ENCODE data around the gene ITPKB.

The ITPKB gene

DNA sequence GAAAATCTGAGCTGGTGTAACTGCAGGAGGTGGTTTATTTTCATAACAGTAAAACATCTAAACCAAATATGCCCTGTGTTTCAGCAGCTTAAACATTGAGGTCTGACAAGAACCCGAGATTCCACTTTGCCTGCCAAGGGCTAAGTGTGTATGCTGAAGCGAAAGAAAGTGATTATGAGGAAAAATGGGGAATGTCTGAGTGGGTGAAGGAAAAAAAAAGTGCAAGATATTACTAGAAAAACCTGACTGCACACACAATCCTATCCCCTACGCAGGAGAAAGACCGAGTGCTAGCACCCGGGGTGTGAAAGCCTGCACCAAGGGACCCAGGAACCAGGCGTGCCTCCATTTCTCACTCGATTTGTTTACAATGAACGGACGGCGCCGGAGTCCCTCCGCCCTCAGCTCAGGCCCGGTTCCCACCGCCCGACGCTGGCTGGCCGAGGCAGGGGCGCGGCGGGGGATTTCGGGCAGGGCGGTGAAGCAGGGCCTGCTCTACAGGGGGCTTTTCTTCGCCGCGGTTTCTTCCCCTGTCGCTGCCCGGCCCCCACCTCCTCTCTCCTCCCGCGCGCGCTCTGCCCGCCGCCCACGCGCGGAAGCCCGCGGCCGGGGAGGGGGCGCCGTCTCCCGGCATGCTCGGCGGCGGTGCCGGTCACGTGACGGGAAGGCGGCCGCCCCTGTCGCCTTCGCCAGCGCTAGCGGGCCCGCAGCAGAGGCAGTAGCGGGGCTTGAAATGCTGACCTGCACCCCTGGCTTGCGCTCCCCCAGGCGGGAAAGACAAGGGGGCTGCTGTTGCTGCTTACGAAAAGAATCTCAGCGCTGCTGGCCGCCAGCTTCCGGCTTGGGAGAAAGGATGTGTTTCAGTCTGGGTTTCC lies 35.9 kb downstream of the ITPKB start:
- peak; percentile 75 to 83 for DNase-seq

DNA sequence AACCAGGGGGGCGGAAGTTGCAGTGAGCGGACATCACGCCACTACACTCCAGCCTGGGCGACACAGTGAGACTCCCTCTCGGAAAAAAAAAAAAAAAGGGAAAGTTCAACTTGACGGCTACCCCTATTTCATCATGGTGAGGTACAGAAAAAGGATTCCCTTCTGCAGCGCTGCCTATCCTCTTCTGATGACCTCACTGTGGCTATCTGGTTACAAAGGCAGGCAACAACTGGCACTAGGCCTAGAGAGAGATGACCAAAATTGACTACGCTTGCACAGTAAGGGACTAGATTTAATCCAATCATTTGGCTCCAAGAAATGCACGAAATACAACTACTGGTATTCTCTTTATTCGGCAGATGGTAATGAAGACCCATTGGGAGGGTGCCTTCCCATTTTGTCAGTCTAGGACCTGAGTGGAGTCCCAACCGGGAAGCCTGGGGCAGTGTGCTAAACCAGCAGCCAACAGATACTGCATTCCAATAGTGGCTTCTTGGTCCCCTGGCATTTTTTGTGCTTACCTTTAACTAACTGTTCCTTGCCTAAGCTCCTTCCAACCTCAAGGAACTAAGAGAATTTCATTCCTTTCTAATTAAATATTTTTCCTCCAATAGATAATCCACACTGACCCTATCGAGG lies 36.6 kb downstream of the ITPKB start:
- no peak for DNase-seq

- no peak for DNase-seq
Observed at GRCh38 chr1:226700861-226701260, 38.2 kb downstream of the ITPKB start.

- DNase-seq = no peak
Observed at GRCh38 chr1:226699166-226699565, 39.9 kb downstream of the ITPKB start.

- DNase-seq = no peak
Observed at GRCh38 chr1:226698659-226699058, 40.4 kb downstream of the ITPKB start.

GRCh38 chr1:226697929-226698544 lies 41.0 kb downstream of the ITPKB start:
- DNase-seq = no peak

GRCh38 chr1:226697151-226697928 lies 41.7 kb downstream of the ITPKB start:
- no peak for DNase-seq

DNA sequence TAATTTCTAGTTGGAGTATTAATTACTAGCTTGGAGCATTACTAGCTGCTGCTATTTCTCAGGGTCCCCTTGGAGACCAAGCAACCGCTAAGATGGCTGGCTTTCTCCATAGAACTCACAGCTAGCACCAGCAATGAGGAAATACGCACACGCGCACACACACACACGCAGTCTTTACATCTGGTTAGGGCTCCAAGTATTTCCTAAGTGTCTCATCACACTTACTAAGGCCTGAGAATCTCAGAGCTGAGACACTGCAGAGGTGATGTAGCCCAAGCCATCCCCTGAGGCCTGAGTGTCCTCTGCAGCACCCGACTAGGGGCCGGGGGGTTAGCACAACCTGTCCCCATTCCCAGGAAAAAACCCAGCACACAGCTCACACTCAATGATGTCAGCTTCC lies 42.5 kb downstream of the ITPKB start:
- no peak for DNase-seq

- no peak for DNase-seq
Observed at GRCh38 chr1:226695335-226695900, 43.7 kb downstream of the ITPKB start.

- no peak for DNase-seq
Observed at GRCh38 chr1:226692823-226693222, 46.3 kb downstream of the ITPKB start.

- DNase-seq = no peak
Observed at GRCh38 chr1:226692051-226692792, 46.9 kb downstream of the ITPKB start.

DNA sequence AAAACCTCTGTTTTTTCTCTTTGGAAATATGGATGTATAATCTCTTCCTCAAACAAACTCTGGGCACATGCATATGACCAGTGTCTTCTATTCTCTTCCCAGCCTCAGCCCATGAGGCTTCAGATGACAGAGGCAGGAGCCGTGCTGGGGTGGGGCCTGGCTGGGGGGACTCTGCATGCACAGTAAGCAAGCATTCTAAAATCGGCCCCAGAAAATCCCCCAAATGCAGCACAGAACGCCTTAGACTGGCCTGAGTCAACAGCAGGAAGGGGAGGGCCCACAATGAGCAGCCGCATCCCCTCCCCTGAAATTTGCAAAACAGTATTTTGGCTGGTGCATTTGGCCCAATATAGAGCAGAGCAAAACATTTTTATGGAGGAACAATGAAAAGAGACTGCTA lies 47.8 kb downstream of the ITPKB start:
- DNase-seq = peak; percentile 49 to 59

DNA sequence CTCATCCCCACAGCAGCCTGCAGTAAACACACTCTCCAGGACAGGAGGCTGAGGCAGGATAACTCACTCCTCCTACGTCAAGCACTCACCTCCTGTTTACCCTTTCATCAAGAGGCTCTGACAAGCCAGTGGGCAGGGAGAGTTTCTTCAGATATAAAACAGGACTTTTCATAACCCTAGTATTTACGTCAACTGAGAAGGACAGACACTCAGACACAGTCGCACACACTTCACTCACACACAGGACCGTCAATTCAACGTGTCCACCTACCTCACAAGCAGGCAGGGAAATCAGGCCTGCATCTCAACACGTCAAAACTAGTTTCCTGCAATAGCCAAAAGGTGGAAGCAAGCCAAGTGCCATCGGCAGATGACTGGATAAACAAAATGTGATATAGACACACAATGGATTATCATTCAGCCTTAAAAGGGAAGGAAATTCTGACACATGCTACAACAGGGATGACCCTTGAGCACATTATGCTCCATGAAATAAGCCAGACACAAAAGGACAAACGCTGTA lies 48.6 kb downstream of the ITPKB start:
- peak; percentile 49 to 57 for DNase-seq

- DNase-seq = no peak
Observed at GRCh38 chr1:226688808-226689207, 50.3 kb downstream of the ITPKB start.

DNA sequence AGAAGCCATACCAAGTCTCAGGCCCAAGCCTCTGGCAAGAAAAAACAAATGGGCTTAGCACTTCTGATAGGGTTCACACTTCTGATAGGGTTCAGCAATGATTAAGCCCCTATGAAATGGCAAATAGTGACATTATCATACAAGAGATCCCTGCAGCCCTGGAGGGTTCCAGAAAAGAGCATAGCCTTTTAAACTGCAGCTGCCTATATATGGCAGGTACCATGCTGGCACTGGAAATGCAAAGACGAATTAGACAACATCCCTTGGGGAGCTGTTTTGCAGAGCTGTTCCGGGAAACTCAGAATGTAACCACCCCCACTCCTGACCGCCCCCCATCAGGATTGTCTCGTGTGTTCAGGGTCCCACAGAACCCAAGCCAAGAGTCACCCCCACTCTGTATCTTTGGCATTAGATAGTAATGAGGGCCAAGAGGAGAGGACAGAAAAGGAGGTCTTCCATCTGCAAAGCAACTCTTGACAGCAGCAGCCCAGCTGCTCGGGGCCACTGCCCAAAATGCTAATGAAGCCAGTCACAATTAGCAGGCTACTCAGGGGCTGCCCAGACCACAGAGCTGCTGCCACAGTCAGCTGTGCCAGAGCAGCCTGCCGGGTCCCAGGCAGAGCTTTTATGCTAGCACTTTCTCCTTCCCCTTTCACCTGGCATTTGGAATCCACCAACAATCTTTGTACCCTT lies 50.9 kb downstream of the ITPKB start:
- DNase-seq = peak in 1 of 2 donors; percentile 24

GRCh38 chr1:226687426-226687825 lies 51.7 kb downstream of the ITPKB start:
- DNase-seq = peak; percentile 53 to 66

DNA sequence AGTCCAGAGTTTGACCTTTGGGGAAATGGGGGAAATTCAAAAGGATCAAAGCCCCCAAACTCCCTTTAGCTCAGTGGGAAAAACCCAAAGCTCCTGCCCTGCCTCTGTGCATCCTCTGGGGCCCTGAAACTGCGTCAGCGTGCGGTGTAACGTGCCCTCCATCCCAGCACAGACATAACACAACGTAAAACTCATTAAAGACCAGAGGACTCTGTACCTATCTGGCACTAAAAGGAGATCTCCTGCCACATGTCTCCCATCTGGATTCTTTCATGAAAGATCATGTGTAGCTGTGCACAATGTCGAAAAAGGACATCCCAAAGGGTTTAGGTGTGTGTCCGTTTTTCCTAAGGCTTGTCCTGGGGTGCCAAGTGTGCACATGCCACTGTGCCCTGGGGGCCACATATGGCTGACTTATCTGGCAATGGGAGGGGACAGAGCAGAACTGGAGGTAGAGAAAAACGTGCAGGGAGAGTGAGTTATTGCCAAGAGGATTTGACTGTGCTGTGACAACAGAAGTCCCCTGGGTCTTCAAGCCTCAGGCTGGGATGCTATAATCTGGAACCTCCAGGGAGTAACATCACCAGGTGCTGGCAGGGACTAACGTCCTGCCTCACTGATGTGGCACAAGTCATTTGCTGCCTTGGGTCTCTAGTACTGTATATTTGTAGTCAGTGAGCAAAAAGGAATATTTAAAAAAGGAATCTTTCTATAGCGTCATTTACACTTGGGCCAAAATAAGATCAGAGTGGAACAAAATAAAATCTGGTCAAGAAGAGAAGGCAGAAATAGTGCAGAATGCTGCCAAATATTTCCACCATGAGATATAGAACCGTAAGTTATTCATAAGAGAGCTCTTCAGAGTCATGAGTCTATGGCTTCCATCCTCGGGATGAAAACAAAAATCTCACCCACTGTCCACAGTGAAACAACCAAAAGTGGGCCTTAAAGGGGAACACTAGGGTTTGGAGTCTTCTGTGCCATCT lies 52.3 kb downstream of the ITPKB start:
- no peak for DNase-seq

DNA sequence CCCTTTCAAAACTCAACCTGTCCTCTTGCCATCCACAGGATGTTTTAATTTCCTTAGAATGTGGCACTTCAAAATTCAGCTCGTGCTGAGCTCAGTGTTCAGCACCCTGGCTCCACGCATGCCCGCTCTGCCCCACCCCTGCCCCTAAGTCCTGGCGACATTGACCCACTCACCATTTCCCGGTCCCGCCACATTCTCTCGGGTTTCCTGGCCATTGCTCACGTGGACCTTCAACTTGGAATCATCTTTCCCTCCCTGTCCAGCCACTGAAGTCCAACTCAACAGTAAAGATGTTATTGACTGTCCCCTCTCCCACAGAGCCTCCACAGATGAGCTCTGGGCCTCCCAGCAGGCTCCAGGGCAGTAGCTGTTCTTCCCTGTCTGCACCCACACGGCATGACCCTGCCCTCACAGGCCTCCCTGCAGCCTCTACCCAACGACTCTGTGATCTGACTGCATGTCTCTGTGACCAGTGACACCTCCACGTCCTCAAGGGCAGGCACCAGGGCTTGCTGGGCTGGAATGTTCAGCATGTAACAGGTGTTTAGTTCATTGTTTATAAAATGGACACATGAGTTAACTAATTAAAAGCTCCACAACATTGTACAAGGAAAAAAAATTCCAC lies 53.8 kb downstream of the ITPKB start:
- no peak for DNase-seq

- no peak for DNase-seq
Observed at GRCh38 chr1:226684026-226684425, 55.1 kb downstream of the ITPKB start.

Measured in CD4-positive, alpha-beta T cell treated with Interferon alpha-2 for 1 hour (primary cell).